ENCODE data around the gene CCDC154.

DNA sequence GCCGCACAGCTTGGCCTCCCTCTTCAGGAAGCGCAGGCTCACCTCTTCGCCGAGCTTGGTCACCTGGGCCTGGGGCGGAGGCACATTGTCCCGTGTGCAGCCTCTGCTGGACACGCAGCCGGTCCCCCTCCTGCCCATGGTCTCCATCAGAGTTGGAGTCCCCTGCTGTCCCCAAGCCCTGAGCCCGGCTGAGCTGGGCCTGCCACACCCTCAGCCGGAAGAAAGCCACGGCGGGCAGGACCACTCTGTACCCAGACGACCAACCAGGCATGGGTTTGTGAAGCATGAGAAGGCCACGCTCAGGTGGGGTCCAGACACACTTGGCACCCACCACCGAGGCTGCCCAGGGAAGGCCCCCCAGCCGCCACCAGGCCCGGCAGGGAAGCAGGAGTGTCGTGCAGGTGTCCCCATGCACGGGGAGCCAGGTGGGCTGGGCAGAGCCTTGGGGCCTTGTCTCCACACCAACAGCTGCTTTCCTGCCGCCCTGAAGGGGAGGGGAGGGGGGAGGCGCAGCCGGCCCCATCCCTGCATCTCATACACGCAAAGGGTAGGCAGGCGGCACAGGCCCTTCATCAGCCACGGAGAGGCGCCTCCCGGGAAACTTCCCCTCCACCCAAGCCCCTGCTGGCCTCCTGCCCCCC, 5.2 kb downstream of the CCDC154 start:
- TF ChIP-seq POLR2AphosphoS5 (IDR thresholded peaks at IDR 0.05; ENCODE audit: low read depth, low read length) (no peak), FOXP2 (optimal IDR thresholded peaks at IDR 0.05; ENCODE audit: borderline replicate concordance, extremely low read depth, extremely low read length, insufficient read depth) (no peak)

All from PFSK-1 (cell line).